Measurements from ENCODE around the gene CALHM5. TPM values are rescaled to one million over a fixed set of nuclear protein-coding genes. Genes with fewer than 3 reads are reported as not detected.

Gene CALHM5
- total and polyA plus RNA-seq, 2 donors from 2014 or later: 1.3 to 2.1 TPM

DNA sequence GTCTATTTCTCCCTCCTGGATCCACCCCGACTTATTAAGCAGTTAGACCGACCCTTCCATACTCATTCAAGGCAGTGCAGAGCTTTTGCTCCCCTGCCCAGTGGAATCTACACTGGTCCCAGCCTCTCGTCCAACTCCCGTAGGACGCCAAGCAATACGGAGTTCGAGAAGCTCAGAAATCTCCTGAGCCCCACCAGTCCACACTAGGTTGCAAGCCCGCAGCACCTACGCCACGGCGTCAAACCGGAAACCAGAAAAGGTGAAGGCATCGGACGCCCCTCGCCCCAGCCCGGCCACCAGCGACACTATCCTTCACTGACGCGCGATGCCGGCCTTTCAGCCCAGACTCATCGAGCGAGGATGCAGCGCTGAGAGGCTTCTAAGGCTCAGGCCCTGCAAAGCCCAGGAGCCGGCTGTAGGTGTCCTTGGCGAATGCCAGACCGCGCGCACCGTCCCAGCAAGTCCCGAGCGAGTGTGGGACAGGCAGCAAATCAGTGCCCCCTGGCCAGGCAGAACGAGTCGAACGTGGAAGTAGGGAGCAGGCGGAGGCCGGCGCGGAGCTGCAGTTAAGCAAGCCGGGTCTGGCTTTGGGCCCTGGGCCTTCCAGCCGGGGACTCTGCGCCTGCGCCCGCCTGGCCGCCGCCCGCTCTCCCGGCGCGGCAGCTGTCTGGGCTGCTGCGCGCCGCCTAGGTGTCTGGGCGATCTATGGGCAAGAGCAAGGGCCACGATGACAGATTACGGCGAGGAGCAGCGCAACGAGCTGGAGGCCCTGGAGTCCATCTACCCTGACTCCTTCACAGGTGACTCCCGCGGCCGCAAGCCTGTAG lies 59.6 kb downstream of the CALHM5 start, which contains the start of gene RWDD1:
Gene RWDD1 (plus strand): TSS at position 649 of the 827 bp plus-strand sequence. CDS start 79 bp downstream, at position 728.
- DNase-seq (peak; percentile 98 to 100 (median 99)), FAIRE-seq (no peak)
- H3K36me3 ChIP-seq (ENCODE audit: control insufficient read depth in 2 of 3, insufficient read depth in 3 of 3, low read length in 3 of 3): peaks cover 0 to 4% (median 0%) of the 10 kb centered on the region in 3 donors
- TF ChIP-seq, protein P1, sequence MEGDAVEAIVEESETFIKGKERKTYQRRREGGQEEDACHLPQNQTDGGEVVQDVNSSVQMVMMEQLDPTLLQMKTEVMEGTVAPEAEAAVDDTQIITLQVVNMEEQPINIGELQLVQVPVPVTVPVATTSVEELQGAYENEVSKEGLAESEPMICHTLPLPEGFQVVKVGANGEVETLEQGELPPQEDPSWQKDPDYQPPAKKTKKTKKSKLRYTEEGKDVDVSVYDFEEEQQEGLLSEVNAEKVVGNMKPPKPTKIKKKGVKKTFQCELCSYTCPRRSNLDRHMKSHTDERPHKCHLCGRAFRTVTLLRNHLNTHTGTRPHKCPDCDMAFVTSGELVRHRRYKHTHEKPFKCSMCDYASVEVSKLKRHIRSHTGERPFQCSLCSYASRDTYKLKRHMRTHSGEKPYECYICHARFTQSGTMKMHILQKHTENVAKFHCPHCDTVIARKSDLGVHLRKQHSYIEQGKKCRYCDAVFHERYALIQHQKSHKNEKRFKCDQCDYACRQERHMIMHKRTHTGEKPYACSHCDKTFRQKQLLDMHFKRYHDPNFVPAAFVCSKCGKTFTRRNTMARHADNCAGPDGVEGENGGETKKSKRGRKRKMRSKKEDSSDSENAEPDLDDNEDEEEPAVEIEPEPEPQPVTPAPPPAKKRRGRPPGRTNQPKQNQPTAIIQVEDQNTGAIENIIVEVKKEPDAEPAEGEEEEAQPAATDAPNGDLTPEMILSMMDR (IDR thresholded peaks at IDR 0.05; ENCODE audit: borderline replicate concordance, extremely low read depth, insufficient read depth): no peak
- H3K9me3 ChIP-seq (ENCODE audit: control insufficient read depth in 2 of 3, insufficient read depth in 1 of 3, low read length in 3 of 3): no peaks in the 10 kb centered on the region
- peak within 1 kb of the TSS; percentile 92 to 99 (median 98) for H3K9ac ChIP-seq (ENCODE audit: low read length in 3 of 3)
- peak within 1 kb of the TSS; percentile 85 to 89 for H3K27ac ChIP-seq (ENCODE audit: low read depth in 2 of 2, low read length in 2 of 2)
- intact Hi-C loops (cut with DNase I): no loop called here
- H3K4me1 ChIP-seq (ENCODE audit: control insufficient read depth in 2 of 3, insufficient read depth in 2 of 3, low read depth in 1 of 3, low read length in 3 of 3): peaks cover 3 to 19% (median 7%) of the 10 kb centered on the region in 3 donors
- no peaks in the 10 kb centered on the region for H3K27me3 ChIP-seq (ENCODE audit: control insufficient read depth, insufficient read depth, low read length)
- peak within 1 kb of the TSS; percentile 92 to 100 (median 99) for H3K4me3 ChIP-seq (ENCODE audit: low read length in 3 of 3)

DNA sequence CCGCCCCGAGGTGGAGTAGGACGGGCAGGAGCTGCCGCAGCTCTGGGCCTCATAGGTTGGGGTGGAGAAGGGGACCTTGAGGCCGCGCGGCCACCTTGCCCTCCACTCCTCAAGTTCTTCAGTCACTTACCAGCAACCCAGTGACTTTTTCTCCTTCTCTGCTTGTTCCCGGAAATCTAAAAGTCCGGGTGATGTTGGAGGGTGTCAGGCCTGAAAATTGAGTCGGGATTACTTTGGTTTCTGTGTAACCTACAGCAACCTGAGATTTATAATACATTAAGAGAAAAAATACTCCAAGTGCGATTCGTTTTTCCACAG lies 60.2 kb downstream of the CALHM5 start:
- H3K36me3 ChIP-seq (ENCODE audit: control insufficient read depth in 2 of 3, insufficient read depth in 3 of 3, low read length in 3 of 3): peaks cover 0 to 4% (median 0%) of the 10 kb centered on the region in 3 donors
- H3K4me3 ChIP-seq (ENCODE audit: low read length in 3 of 3): peak overlapping the region; percentile 91 to 99 (median 92)
- no peaks in the 10 kb centered on the region for H3K9me3 ChIP-seq (ENCODE audit: control insufficient read depth in 2 of 3, insufficient read depth in 1 of 3, low read length in 3 of 3)
- no peaks in the 10 kb centered on the region for H3K27me3 ChIP-seq (ENCODE audit: control insufficient read depth, insufficient read depth, low read length)
- TF ChIP-seq, protein P1 (IDR thresholded peaks at IDR 0.05; ENCODE audit: borderline replicate concordance, extremely low read depth, insufficient read depth): no peak
- FAIRE-seq (no peak), DNase-seq (no peak)
- peak overlapping the region; percentile 74 to 96 (median 95) for H3K9ac ChIP-seq (ENCODE audit: low read length in 3 of 3)
- H3K4me1 ChIP-seq (ENCODE audit: control insufficient read depth in 2 of 3, insufficient read depth in 2 of 3, low read depth in 1 of 3, low read length in 3 of 3): peaks cover 3 to 19% (median 7%) of the 10 kb centered on the region in 3 donors
- intact Hi-C loops (cut with DNase I): no loop called here
- H3K27ac ChIP-seq (ENCODE audit: low read depth in 2 of 2, low read length in 2 of 2): peak overlapping the region; percentile 73 to 85

DNA sequence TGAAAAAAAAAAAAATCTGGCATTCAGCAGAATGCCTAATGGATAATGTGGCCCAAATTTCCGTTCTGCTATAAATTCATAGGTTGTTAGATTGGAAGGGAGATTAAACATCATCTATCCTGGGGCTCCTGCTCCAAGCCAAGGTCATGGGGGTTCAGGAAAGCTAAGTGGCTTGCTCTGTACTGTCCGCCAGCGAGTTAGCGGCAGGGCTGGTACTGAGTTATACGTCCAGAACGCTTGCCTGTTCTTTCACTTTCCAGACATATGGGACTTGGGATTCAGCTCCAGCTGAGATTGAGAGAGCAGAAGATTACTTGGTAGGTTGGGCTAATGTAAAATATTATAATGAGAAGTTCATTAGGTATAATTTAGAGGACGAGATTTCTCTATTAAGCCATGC lies 60.7 kb downstream of the CALHM5 start:
- DNase-seq: peak in 4 of 5 donors; percentile 16 to 57 (median 38)
- FAIRE-seq: no peak
- no peaks in the 10 kb centered on the region for H3K27me3 ChIP-seq (ENCODE audit: control insufficient read depth, insufficient read depth, low read length)
- no peak overlapping the region for H3K27ac ChIP-seq (ENCODE audit: low read depth in 2 of 2, low read length in 2 of 2)
- TF ChIP-seq, protein P1 (IDR thresholded peaks at IDR 0.05; ENCODE audit: borderline replicate concordance, extremely low read depth, insufficient read depth): no peak
- peak overlapping the region; percentile 91 to 99 (median 92) for H3K4me3 ChIP-seq (ENCODE audit: low read length in 3 of 3)
- peaks cover 0 to 6% (median 4%) of the 10 kb centered on the region in 3 donors for H3K36me3 ChIP-seq (ENCODE audit: control insufficient read depth in 2 of 3, insufficient read depth in 3 of 3, low read length in 3 of 3)
- intact Hi-C loops (cut with DNase I): no loop called here
- peak overlapping the region; percentile 74 to 96 (median 95) for H3K9ac ChIP-seq (ENCODE audit: low read length in 3 of 3)
- no peaks in the 10 kb centered on the region for H3K9me3 ChIP-seq (ENCODE audit: control insufficient read depth in 2 of 3, insufficient read depth in 1 of 3, low read length in 3 of 3)
- H3K4me1 ChIP-seq (ENCODE audit: control insufficient read depth in 2 of 3, insufficient read depth in 2 of 3, low read depth in 1 of 3, low read length in 3 of 3): peaks cover 3 to 19% (median 7%) of the 10 kb centered on the region in 3 donors

Other genes with a start within 250 kb of the CALHM5 start
- gene TSPYL1, start 231.7 kb upstream of the CALHM5 start, total RNA-seq: 112 TPM
- 68.7 TPM for gene TSPYL1, start 231.7 kb upstream of the CALHM5 start, polyA plus RNA-seq (ENCODE audit: insufficient read depth, low read depth, low replicate concordance)
- 47.7 TPM for gene DSE, start 140.7 kb upstream of the CALHM5 start, total RNA-seq
- gene DSE, start 140.7 kb upstream of the CALHM5 start, polyA plus RNA-seq (ENCODE audit: insufficient read depth, low read depth, low replicate concordance): 6.9 TPM
- gene CALHM6, start 50.3 kb upstream of the CALHM5 start, total RNA-seq: 8.2 TPM
- gene CALHM6, start 50.3 kb upstream of the CALHM5 start, polyA plus RNA-seq (ENCODE audit: insufficient read depth, low read depth, low replicate concordance): 2.4 TPM
- gene TRAPPC3L, start 34.0 kb downstream of the CALHM5 start, total RNA-seq: not detected
- gene TRAPPC3L, start 34.0 kb downstream of the CALHM5 start, polyA plus RNA-seq (ENCODE audit: insufficient read depth, low read depth, low replicate concordance): not detected
- gene CALHM4, start 42.1 kb downstream of the CALHM5 start, total RNA-seq: not detected
- gene CALHM4, start 42.1 kb downstream of the CALHM5 start, polyA plus RNA-seq (ENCODE audit: insufficient read depth, low read depth, low replicate concordance): 0.60 TPM
- gene RWDD1, start 59.9 kb downstream of the CALHM5 start, total RNA-seq: 39.3 TPM
- 84.1 TPM for gene RWDD1, start 59.9 kb downstream of the CALHM5 start, polyA plus RNA-seq (ENCODE audit: insufficient read depth, low read depth, low replicate concordance)
- gene RSPH4A, start 104.8 kb downstream of the CALHM5 start, total RNA-seq: 1.8 TPM
- gene RSPH4A, start 104.8 kb downstream of the CALHM5 start, polyA plus RNA-seq (ENCODE audit: insufficient read depth, low read depth, low replicate concordance): 0.62 TPM
- gene ZUP1, start 157.1 kb downstream of the CALHM5 start, total RNA-seq: 11.6 TPM
- gene ZUP1, start 157.1 kb downstream of the CALHM5 start, polyA plus RNA-seq (ENCODE audit: insufficient read depth, low read depth, low replicate concordance): 5.8 TPM
- 18.2 TPM for gene KPNA5, start 169.6 kb downstream of the CALHM5 start, total RNA-seq
- gene KPNA5, start 169.6 kb downstream of the CALHM5 start, polyA plus RNA-seq (ENCODE audit: insufficient read depth, low read depth, low replicate concordance): 2.5 TPM